ENCODE measurements around the gene ATXN10. TPM values are rescaled to one million over a fixed set of nuclear protein-coding genes. Genes with fewer than 3 reads are reported as not detected.

Gene ATXN10
- total RNA-seq, 4 donors from 2014 or later, result 78.5 to 152 (median 113) TPM

DNA sequence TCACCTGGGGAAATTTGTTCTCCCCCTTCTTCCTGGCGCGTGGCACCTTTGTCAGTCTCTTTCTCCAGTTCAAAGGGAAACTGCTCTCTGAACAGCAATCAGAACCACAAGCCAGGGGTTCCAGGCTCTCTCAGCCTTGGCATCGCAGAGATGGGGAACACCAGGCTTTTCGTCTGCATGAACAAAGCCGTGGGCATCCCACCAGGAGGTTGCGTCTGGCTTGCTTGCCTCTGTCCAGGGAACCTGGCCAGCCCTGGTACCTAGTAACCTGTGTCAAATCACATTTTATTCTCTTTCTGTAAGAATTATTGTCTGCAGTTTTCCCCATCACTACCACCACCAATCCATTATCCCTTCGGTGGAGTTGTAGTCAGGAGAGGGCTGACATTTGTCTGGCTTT, 198.4 kb downstream of the ATXN10 start:
- Histone ChIP-seq H3K4me3 (no peak overlapping the region), H3K36me3 (no peaks in the 10 kb centered on the region), H3K27me3 (peaks cover 64% of the 10 kb centered on the region), H3K27ac (no peak overlapping the region), H3K9me3 (peaks cover 0 to 18% (median 0%) of the 10 kb centered on the region in 3 donors), H3K4me1 (peaks cover 2 to 20% (median 13%) of the 10 kb centered on the region in 3 donors)
- TF ChIP-seq POLR2A (IDR thresholded peaks at IDR 0.05), result no peak
- no peak for TF ChIP-seq EP300 (IDR thresholded peaks at IDR 0.05)
- TF ChIP-seq, protein P1, sequence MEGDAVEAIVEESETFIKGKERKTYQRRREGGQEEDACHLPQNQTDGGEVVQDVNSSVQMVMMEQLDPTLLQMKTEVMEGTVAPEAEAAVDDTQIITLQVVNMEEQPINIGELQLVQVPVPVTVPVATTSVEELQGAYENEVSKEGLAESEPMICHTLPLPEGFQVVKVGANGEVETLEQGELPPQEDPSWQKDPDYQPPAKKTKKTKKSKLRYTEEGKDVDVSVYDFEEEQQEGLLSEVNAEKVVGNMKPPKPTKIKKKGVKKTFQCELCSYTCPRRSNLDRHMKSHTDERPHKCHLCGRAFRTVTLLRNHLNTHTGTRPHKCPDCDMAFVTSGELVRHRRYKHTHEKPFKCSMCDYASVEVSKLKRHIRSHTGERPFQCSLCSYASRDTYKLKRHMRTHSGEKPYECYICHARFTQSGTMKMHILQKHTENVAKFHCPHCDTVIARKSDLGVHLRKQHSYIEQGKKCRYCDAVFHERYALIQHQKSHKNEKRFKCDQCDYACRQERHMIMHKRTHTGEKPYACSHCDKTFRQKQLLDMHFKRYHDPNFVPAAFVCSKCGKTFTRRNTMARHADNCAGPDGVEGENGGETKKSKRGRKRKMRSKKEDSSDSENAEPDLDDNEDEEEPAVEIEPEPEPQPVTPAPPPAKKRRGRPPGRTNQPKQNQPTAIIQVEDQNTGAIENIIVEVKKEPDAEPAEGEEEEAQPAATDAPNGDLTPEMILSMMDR (IDR thresholded peaks at IDR 0.05), result no peak
- TF ChIP-seq POLR2AphosphoS5 (IDR thresholded peaks at IDR 0.05), result no peak
- no peak for ATAC-seq
- 88% methylated on average over 7 of the region's 7 CpGs; no CpG with 5 or more reads in 1 of the 2 donors for WGBS, 2 donors (ENCODE audit: low coverage in 1 of 2)

DNA sequence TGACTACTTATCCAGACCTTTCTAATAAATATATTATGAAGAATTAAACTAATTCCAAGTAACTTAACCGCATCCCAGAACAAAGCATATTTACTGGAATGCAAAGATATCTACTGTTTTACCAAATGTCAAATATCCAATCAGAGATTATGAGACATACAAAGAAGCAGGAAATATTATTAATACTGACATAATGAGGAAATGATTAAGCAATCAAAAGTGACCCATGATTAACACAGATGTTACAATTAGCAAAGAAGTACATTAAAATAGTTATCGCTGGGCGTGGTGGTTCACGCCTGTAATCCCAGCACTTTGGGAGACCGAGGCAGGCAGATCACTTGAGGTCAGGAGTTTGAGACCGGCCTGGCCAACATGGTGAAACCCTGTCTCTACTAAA, 200.1 kb downstream of the ATXN10 start:
- H3K27me3 ChIP-seq, result peaks cover 58% of the 10 kb centered on the region
- TF ChIP-seq, protein P1 (IDR thresholded peaks at IDR 0.05), result no peak
- TF ChIP-seq POLR2AphosphoS5 (IDR thresholded peaks at IDR 0.05) (no peak), POLR2A (IDR thresholded peaks at IDR 0.05) (no peak), EP300 (IDR thresholded peaks at IDR 0.05) (no peak)
- 88 to 93% methylated on average over 4 to 6 of the region's 6 CpGs for WGBS, 2 donors (ENCODE audit: low coverage in 1 of 2)
- no peak overlapping the region for H3K27ac ChIP-seq
- H3K4me3 ChIP-seq, result no peak overlapping the region
- no peaks in the 10 kb centered on the region for H3K36me3 ChIP-seq
- H3K9me3 ChIP-seq, result peaks cover 0 to 18% (median 0%) of the 10 kb centered on the region in 3 donors
- H3K4me1 ChIP-seq, result peaks cover 2 to 14% (median 11%) of the 10 kb centered on the region in 3 donors
- no peak for ATAC-seq

DNA sequence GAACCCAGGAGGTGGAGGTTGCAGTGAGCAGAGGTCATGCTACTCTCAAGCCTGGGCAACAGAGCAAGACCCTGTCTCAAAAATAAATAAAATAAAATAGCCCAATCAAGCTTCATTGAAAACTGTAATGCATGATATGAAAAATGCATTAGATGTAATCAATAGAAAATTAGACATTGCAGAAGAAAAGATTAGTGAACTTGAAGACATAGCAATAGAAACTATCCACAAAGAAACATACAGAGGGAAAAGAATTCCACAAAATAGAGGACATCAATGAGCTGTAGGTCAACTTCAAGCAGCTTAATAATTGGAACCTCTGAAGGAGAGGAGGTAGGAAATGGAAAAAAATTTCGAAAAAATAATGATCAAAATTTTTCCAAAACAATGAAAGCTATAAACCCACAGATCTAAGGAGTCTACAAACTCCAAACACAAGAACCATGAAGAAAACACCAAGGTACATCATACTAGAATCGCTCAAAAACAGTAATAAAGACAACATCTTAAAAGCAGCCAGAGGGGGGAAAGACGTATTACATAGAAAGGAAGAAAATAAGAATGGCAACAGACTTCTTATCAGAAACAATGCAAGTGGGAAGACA, 201.1 kb downstream of the ATXN10 start:
- TF ChIP-seq POLR2AphosphoS5 (IDR thresholded peaks at IDR 0.05) (no peak), POLR2A (IDR thresholded peaks at IDR 0.05) (no peak), EP300 (IDR thresholded peaks at IDR 0.05) (no peak)
- TF ChIP-seq, protein P1 (IDR thresholded peaks at IDR 0.05), result no peak
- Histone ChIP-seq H3K4me1 (peaks cover 0 to 3% (median 1%) of the 10 kb centered on the region in 3 donors), H3K9me3 (peaks cover 0 to 18% (median 0%) of the 10 kb centered on the region in 3 donors), H3K36me3 (no peaks in the 10 kb centered on the region), H3K27me3 (peaks cover 58% of the 10 kb centered on the region), H3K27ac (no peak overlapping the region), H3K4me3 (no peak overlapping the region)
- ATAC-seq, result no peak
- 93 to 94% methylated on average over 3 of the region's 3 CpGs for WGBS, 2 donors (ENCODE audit: low coverage in 1 of 2)

DNA sequence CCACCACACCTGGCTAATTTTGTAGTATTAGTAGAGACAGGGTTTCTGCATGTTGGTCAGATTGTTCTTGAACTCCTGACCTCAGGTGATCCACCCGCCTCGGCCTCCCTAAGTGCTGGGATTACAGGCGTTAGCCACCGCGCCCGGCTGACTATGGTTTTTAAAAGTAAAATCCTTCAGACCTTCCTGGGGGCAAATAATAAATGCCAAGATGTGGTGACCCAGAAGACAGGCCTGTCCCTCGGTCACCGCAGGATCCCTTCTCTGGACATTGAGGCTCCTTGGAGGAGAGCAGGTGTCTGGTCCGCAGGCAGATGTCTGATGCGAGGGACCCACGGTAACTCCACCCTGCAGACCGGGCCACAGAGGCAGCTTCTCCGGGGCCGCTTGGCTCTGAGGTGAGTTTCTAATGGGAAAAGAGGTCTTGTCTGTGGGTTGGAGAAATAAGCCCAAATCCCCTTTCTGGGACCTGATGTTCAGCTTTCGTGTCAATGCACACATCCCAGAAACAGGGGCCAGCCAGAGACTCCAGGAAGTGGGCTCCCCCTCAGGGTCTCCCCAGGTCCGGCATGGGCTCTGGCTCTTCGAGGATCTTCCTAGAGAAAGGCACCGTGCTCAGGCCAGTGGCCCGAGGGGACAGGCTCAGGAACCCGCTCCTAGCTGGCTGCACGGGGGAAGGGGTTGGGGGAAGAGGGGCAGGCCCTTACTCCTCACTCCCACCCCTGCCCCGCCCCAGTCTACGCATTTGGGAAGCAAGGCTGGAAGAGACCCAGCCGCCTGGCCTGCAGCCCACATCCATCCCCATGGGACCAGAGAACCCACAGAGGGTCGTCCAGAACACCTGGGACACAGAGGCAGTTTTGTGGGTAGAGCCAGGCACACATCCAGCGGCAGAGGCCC, 204.8 kb downstream of the ATXN10 start:
- no peak for TF ChIP-seq POLR2A (IDR thresholded peaks at IDR 0.05)
- TF ChIP-seq, protein P1 (IDR thresholded peaks at IDR 0.05), result no peak
- no peak for TF ChIP-seq EP300 (IDR thresholded peaks at IDR 0.05)
- TF ChIP-seq POLR2AphosphoS5 (IDR thresholded peaks at IDR 0.05), result no peak
- ATAC-seq, result no peak
- H3K4me3 ChIP-seq, result no peak overlapping the region
- H3K9me3 ChIP-seq, result peaks cover 0 to 18% (median 0%) of the 10 kb centered on the region in 3 donors
- WGBS, 2 donors (ENCODE audit: low coverage in 1 of 2), result 80 to 89% methylated on average over 3 to 5 of the region's 26 CpGs
- H3K4me1 ChIP-seq, result peaks cover 0 to 17% (median 2%) of the 10 kb centered on the region in 3 donors
- no peaks in the 10 kb centered on the region for H3K36me3 ChIP-seq
- peaks cover 60% of the 10 kb centered on the region for H3K27me3 ChIP-seq
- H3K27ac ChIP-seq, result no peak overlapping the region

Data from gastroesophageal sphincter (tissue), 4 donors.